C4-2B (cell line): ENCODE measurements around the gene SCO2.

Experiments used
- CTCF ChIP-seq: fragments of 450-650 bp; conservative IDR thresholded peaks from 2 replicates; pipeline ENCODE4 v1.5.1; 2017; ENCODE audit warnings: mild to moderate bottlenecking
- ZFX ChIP-seq: fragments of 450-650 bp; IDR thresholded peaks from 2 replicates; pipeline ENCODE4 v1.6.1; 2017

GRCh38 chr22:50561401-50562358 is 36.3 kb upstream of the SCO2 start:
- no peak for TF ChIP-seq CTCF
- no peak for TF ChIP-seq ZFX
